KMS-11 (cell line): ENCODE data around the gene ALOX15B.
"Not testable (repeated sequence)": the region's sequence is repeated elsewhere in the genome, so short reads cannot be mapped to it uniquely, and the experiment has no call there.

ENCODE experiments used
- H2AFZ ChIP-seq: fragments of 200-600 bp; sonication (generic); 2 replicates; pipeline ENCODE4 v1.6.1; 2016; ENCODE audit warnings: antibody characterized with exemption, mixed run types, low read depth
- H3K27ac ChIP-seq: fragments of 200-600 bp; sonication (generic); 2 replicates; pipeline ENCODE4 v1.6.1; 2016; ENCODE audit warnings: mild to moderate bottlenecking, mixed run types
- H3K27me3 ChIP-seq: fragments of 200-600 bp; sonication (generic); 2 replicates; pipeline ENCODE4 v1.6.1; 2017; ENCODE audit warnings: mild to moderate bottlenecking, low read depth, mixed run types, moderate library complexity; ENCODE audit not compliant: insufficient read depth
- H3K36me3 ChIP-seq: fragments of 200-600 bp; sonication (generic); 2 replicates; pipeline ENCODE4 v1.6.1; 2017; ENCODE audit warnings: mild to moderate bottlenecking, mixed run types; ENCODE audit not compliant: insufficient read depth
- H3K4me1 ChIP-seq: fragments of 200-600 bp; sonication (generic); 2 replicates; pipeline ENCODE4 v1.6.1; 2016; ENCODE audit warnings: mild to moderate bottlenecking, low read depth, mixed run types; ENCODE audit not compliant: poor library complexity, severe bottlenecking
- H3K4me2 ChIP-seq: fragments of 200-600 bp; sonication (generic); 2 replicates; pipeline ENCODE4 v1.7.0; 2016; ENCODE audit warnings: mild to moderate bottlenecking, mixed run types
- H3K4me3 ChIP-seq: fragments of 200-600 bp; sonication (generic); IDR thresholded peaks from 2 replicates; pipeline ENCODE4 v1.6.1; 2017; ENCODE audit warnings: low read depth, low read length, mixed read lengths; ENCODE audit not compliant: insufficient read depth
- H3K79me2 ChIP-seq: fragments of 200-600 bp; sonication (generic); 2 replicates; pipeline ENCODE4 v1.6.1; 2016; ENCODE audit warnings: low read depth, mixed run types; ENCODE audit not compliant: insufficient read depth
- H3K9ac ChIP-seq: fragments of 200-600 bp; sonication (generic); 2 replicates; pipeline ENCODE4 v1.6.1; 2016; ENCODE audit warnings: mild to moderate bottlenecking, mixed run types
- H4K20me1 ChIP-seq: fragments of 200-600 bp; sonication (generic); 2 replicates; pipeline ENCODE4 v1.6.1; 2016; ENCODE audit warnings: mild to moderate bottlenecking, mixed run types; ENCODE audit not compliant: insufficient read depth
- CTCF ChIP-seq: fragments of 200-600 bp; sonication (generic); conservative IDR thresholded peaks from 2 replicates; pipeline ENCODE4 v1.6.1; 2017; ENCODE audit warnings: low read depth, mild to moderate bottlenecking, antibody characterized with exemption, low read length, moderate library complexity, mixed read lengths

ALOX15B gene

GRCh38 chr17:8075081-8075480 is 36.2 kb downstream of the ALOX15B start:
- Histone ChIP-seq H3K4me2 (no peak overlapping the region), H3K9ac (no peak overlapping the region), H3K4me3 (no peak overlapping the region), H3K36me3 (no peaks in the 10 kb centered on the region), H2AFZ (no peak overlapping the region), H3K79me2 (no peaks in the 10 kb centered on the region), H3K4me1 (no peaks in the 10 kb centered on the region), H3K27me3 (no peaks in the 10 kb centered on the region), H4K20me1 (no peaks in the 10 kb centered on the region), H3K27ac (no peak overlapping the region)
- TF ChIP-seq CTCF, result no peak

- no peak for TF ChIP-seq CTCF
- Histone ChIP-seq H3K4me2 (no peak overlapping the region), H3K79me2 (no peaks in the 10 kb centered on the region), H4K20me1 (no peaks in the 10 kb centered on the region), H3K27ac (no peak overlapping the region), H3K4me3 (no peak overlapping the region), H3K36me3 (no peaks in the 10 kb centered on the region), H3K9ac (no peak overlapping the region), H3K4me1 (no peaks in the 10 kb centered on the region), H2AFZ (no peak overlapping the region), H3K27me3 (no peaks in the 10 kb centered on the region)
These were observed 36.9 kb downstream of the ALOX15B start for GRCh38 chr17:8075574-8076342.

- H3K27me3 ChIP-seq, result no peaks in the 10 kb centered on the region
- no peak overlapping the region for H3K27ac ChIP-seq
These were observed 37.8 kb downstream of the ALOX15B start for GRCh38 chr17:8076502-8077266.

GRCh38 chr17:8077939-8078338 is 39.1 kb downstream of the ALOX15B start:
- not testable (repeated sequence) for H3K36me3 ChIP-seq, H3K4me2 ChIP-seq, H3K27ac ChIP-seq, H3K9ac ChIP-seq, H3K4me1 ChIP-seq, H4K20me1 ChIP-seq, H3K79me2 ChIP-seq, H3K27me3 ChIP-seq, H3K4me3 ChIP-seq, H2AFZ ChIP-seq

More at GRCh38 chr17:8076502-8077266, 37.8 kb downstream of the ALOX15B start:
- Histone ChIP-seq H2AFZ (no peak overlapping the region), H3K9ac (no peak overlapping the region), H3K36me3 (no peaks in the 10 kb centered on the region), H4K20me1 (no peaks in the 10 kb centered on the region), H3K79me2 (no peaks in the 10 kb centered on the region), H3K4me3 (no peak overlapping the region), H3K4me2 (no peak overlapping the region), H3K4me1 (no peaks in the 10 kb centered on the region)
- TF ChIP-seq CTCF, result no peak
